K562 (cell line): Measurements from ENCODE around the gene LDAH. TPM values are rescaled to one million over a fixed set of nuclear protein-coding genes. Genes with fewer than 3 reads are reported as not detected.

Source experiments
- ATAC-seq: fragments of 200-7000 bp; cut with Tn5 transposase; 3 replicates; pipeline ENCODE4 v1.9.1; 2020; ENCODE audit warnings: moderate library complexity
- BruUV-seq: library from RNA; stranded (reverse); fragments of 400-500 nt; replicated peaks from 2 replicates; lab custom pipeline; 2021; lab: Mats Ljungman, UMichigan
- CTCF ChIA-PET: fragments of 300-600 bp; formaldehyde crosslinking; extraction: SDS; loops from one replicate; lab custom pipeline; 2021; ENCODE audit warnings: low intra/inter-chr PET ratio; lab: Yijun Ruan, JAX
- POLR2A ChIA-PET: fragments of 300-600, 350-650 bp; sonication (Branson Sonifier 250); formaldehyde crosslinking; extraction: SDS; loops from one replicate; lab custom pipeline; 2021; ENCODE audit warnings: antibody characterized with exemption, inconsistent platforms; lab: Yijun Ruan, JAX
- DNase-seq, 4 experiments: peaks; one replicate each; pipeline versions ENCODE4 v3.0.0 to v3.0.0-alpha.2; 2011 to 2018; ENCODE audit warnings: low spot score in 3 of 4, mixed read lengths in 3 of 4; ENCODE audit errors: extremely low read depth in 1 of 4
- FAIRE-seq: peaks from 2 replicates; lab custom pipeline; 2011; peaks lifted over from hg19 to GRCh38; lab: Jason Lieb, UNC
- H2AFZ ChIP-seq: 2 replicates; pipeline ENCODE4 v1.6.0; 2011; ENCODE audit warnings: low read depth, low read length, control low read depth, inconsistent platforms
- H3K27ac ChIP-seq: fragments of 200-600 bp; 3 replicates; pipeline ENCODE4 v1.8.0; 2011; ENCODE audit warnings: low read depth, mild to moderate bottlenecking, control low read depth, inconsistent platforms, low read length, moderate library complexity, mixed read lengths; ENCODE audit errors: extremely low read depth
- H3K27me3 ChIP-seq, 2 experiments: fragments of 300-600 bp in 1 of 2; 2 replicates in 1 of 2; 3 replicates in 1 of 2; pipeline versions ENCODE4 v1.6.0 to v1.8.0; 2011; ENCODE audit warnings: inconsistent platforms in 2 of 2, low read length in 2 of 2, mild to moderate bottlenecking in 1 of 2, mixed read lengths in 1 of 2, moderate library complexity in 1 of 2; ENCODE audit not compliant: control insufficient read depth in 2 of 2, insufficient read depth in 2 of 2
- H3K36me3 ChIP-seq: fragments of 300-600 bp; 3 replicates; pipeline ENCODE4 v1.8.0; 2011; ENCODE audit warnings: mild to moderate bottlenecking, low read length, inconsistent platforms; ENCODE audit not compliant: control insufficient read depth, insufficient read depth
- H3K4me1 ChIP-seq, 2 experiments: fragments of 200-600 bp in 1 of 2; replicated peaks in 1 of 2; 2 replicates in 1 of 2; 3 replicates in 1 of 2; pipeline versions ENCODE4 v1.5.1 to v1.8.0; 2011; ENCODE audit warnings: inconsistent platforms in 2 of 2, low read length in 2 of 2, mild to moderate bottlenecking in 1 of 2, mixed read lengths in 1 of 2, moderate library complexity in 1 of 2; ENCODE audit not compliant: control insufficient read depth in 2 of 2, insufficient read depth in 2 of 2
- H3K4me2 ChIP-seq: 2 replicates; pipeline ENCODE4 v1.6.1; 2011; ENCODE audit warnings: low read length, control low read depth, inconsistent platforms, mixed read lengths; ENCODE audit not compliant: insufficient read depth
- H3K4me3 ChIP-seq: fragments of 200-600 bp; sonication (generic), shearing (Covaris generic); 2 replicates; pipeline ENCODE4 v1.5.1; 2016; ENCODE audit warnings: control low read depth, inconsistent platforms
- H3K79me2 ChIP-seq: fragments of 200-600 bp; 3 replicates; pipeline ENCODE4 v1.8.0; 2011; ENCODE audit warnings: low read length, inconsistent platforms; ENCODE audit not compliant: control insufficient read depth, insufficient read depth
- H3K9ac ChIP-seq, 2 experiments: 2 replicates each; pipeline versions ENCODE4 v1.6.0 to v1.6.1; 2011; ENCODE audit warnings: low read depth in 2 of 2, low read length in 2 of 2, control low read depth in 1 of 2, inconsistent platforms in 1 of 2, mild to moderate bottlenecking in 1 of 2, mixed read lengths in 1 of 2; ENCODE audit not compliant: insufficient read depth in 1 of 2
- H3K9me1 ChIP-seq: one replicate; pipeline ENCODE4 v1.6.0; 2011; ENCODE audit warnings: inconsistent platforms, mild to moderate bottlenecking, low read length, moderate library complexity; ENCODE audit not compliant: control insufficient read depth, insufficient read depth
- H3K9me3 ChIP-seq: replicated peaks from 2 replicates; pipeline ENCODE4 v1.5.1; 2011; ENCODE audit warnings: low read depth, low read length, inconsistent platforms; ENCODE audit not compliant: control insufficient read depth, insufficient read depth
- H4K20me1 ChIP-seq: replicated peaks from 2 replicates; pipeline ENCODE4 v1.6.1; 2011; ENCODE audit warnings: low read length, inconsistent platforms, mixed read lengths; ENCODE audit not compliant: control insufficient read depth, insufficient read depth
- HINFP ChIP-seq: fragments of 450-650 bp; conservative IDR thresholded peaks from 2 replicates; pipeline ENCODE4 v1.6.1; 2016; ENCODE audit warnings: missing genetic modification characterization, low read depth, mild to moderate bottlenecking, control low read depth, missing compliant biosample characterization
- NFYB ChIP-seq: IDR thresholded peaks from 2 replicates; pipeline ENCODE4 v1.6.1; 2011; ENCODE audit warnings: mild to moderate bottlenecking, moderate library complexity; ENCODE audit not compliant: insufficient read length; ENCODE audit errors: extremely low read depth
- ZNF121 ChIP-seq: sonication (generic); formaldehyde crosslinking; conservative IDR thresholded peaks from 2 replicates; pipeline ENCODE4 v1.8.0; 2022; ENCODE audit warnings: missing genetic modification reagents
- ZNF507 ChIP-seq: conservative IDR thresholded peaks from 2 replicates; pipeline ENCODE4 v1.6.1; 2017; ENCODE audit warnings: missing genetic modification characterization, missing compliant biosample characterization
- WGBS: fragments of 100-300 bp; shearing (Covaris generic); methylation state at CpG from one replicate; pipeline ENCODE4 v1.1.6; 2016; ENCODE audit warnings: low coverage, mixed read lengths; ENCODE audit not compliant: insufficient coverage; ENCODE audit errors: missing lambda C conversion rate; 5-methylcytosine and 5-hydroxymethylcytosine counted together
- in situ Hi-C: fragments of 300-500 bp; cut with MboI; formaldehyde crosslinking; loops from 4 replicates; pipeline ENCODE4 v1.15.0; 2018; ENCODE audit warnings: inconsistent platforms, mixed read lengths
- intact Hi-C: fragments of 100-400 bp; cut with micrococcal nuclease; formaldehyde crosslinking; loops from 2 replicates; pipeline ENCODE4 v1.14.2; 2022
- polyA plus RNA-seq, 8 experiments: library from polyadenylated mRNA; depleted of rRNA in 4 of 8; stranded (reverse) in 5 of 8; unstranded in 3 of 8; fragments of >200 nt; fragmentation: Nextera tagmentation in 2 of 8; fragmentation: Illumina TruSeq in 1 of 8; extraction: Ambion mirVana in 2 of 8; extraction: Trizol in 1 of 8; gene quantifications; 2 replicates each; pipeline versions ENCODE4 v1.2.1 to v1.2.3, GENCODE V29; 2011 to 2014; ENCODE audit warnings: inconsistent platforms in 1 of 8, missing spikeins in 1 of 8
- total RNA-seq, 7 experiments: library from RNA; depleted of rRNA in 6 of 7; stranded (reverse); fragments of >200 nt in 6 of 7; fragmentation: Illumina TruSeq in 2 of 7; extraction: Trizol in 2 of 7; gene quantifications; 2 replicates each; pipeline versions ENCODE4 v1.2.1 to v1.2.3, GENCODE V29; 2011 to 2021; ENCODE audit warnings: low replicate concordance in 1 of 7

Gene LDAH
- total and polyA plus RNA-seq, 9 of the 15 experiments (the other 6 are each of a cell fraction or from before 2014, with no cell fraction given) = 22.3 to 60.1 (median 40.0) TPM

- FAIRE-seq = no peak
- intact Hi-C loops = no loop called here
- CTCF ChIA-PET = no interaction called here
Observed at GRCh38 chr2:20852670-20853069, 29.8 kb upstream of the LDAH start.

More at GRCh38 chr2:20852670-20853069, 29.8 kb upstream of the LDAH start:
- no peak overlapping the region for H3K4me3 ChIP-seq
- H3K9me3 ChIP-seq = no peaks in the 10 kb centered on the region
- no peak overlapping the region for H3K27ac ChIP-seq
- ATAC-seq = peak; percentile 54; the same call in 2 of the 3 replicates
- H4K20me1 ChIP-seq = no peaks in the 10 kb centered on the region
- no peaks in the 10 kb centered on the region for H3K79me2 ChIP-seq
- peak; percentile 8 to 25 (median 17) for DNase-seq
- H3K27me3 ChIP-seq = peaks cover 0 to 11% of the 10 kb centered on the region in 2 experiments; a peak in 3 of 5 replicates
- TF ChIP-seq ZNF507 (tag) = no peak
- peak; percentile 65; the same call in 1 of the 2 replicates for TF ChIP-seq HINFP (tag)
- peak; percentile 13 for TF ChIP-seq NFYB
- TF ChIP-seq ZNF121 (CRISPR knock-in tag) = no peak
- no peaks in the 10 kb centered on the region for H3K36me3 ChIP-seq
- H3K4me1 ChIP-seq = no peaks in the 10 kb centered on the region
- no peaks in the 10 kb centered on the region for H3K9me1 ChIP-seq
- no TSS peak for BruUV-seq
- no peak overlapping the region for H3K9ac ChIP-seq
- in situ Hi-C loops = no loop called here
- no peak overlapping the region for H2AFZ ChIP-seq
- WGBS = 0% methylated on average over 3 of the region's 3 CpGs
- no peak overlapping the region for H3K4me2 ChIP-seq
- POLR2A ChIA-PET = no interaction called here
